Measurements from ENCODE around the gene RRP12.

Gene RRP12

GRCh38 chr10:97355571-97355975 lies 45.6 kb downstream of the RRP12 start:
- Histone ChIP-seq H3K23ac (ENCODE audit: low read depth, low read length, poor library complexity) (no peak overlapping the region), H3K9ac (ENCODE audit: low read depth, low read length, poor library complexity) (no peak overlapping the region), H2AFZ (ENCODE audit: low read length) (no peak overlapping the region), H3K9me3 (replicated peaks in 1 of 2; ENCODE audit: control insufficient read depth in 2 of 2, insufficient read depth in 1 of 2, low read depth in 1 of 2, low read length in 2 of 2) (no peaks in the 10 kb centered on the region), H3K27ac (replicated peaks; ENCODE audit: low read length) (no peak overlapping the region), H4K91ac (ENCODE audit: low read depth, low read length, poor library complexity) (no peak overlapping the region), H3K36me3 (replicated peaks in 1 of 2; ENCODE audit: control insufficient read depth in 2 of 2, insufficient read depth in 2 of 2, low read length in 2 of 2) (peaks cover 24 to 54% of the 10 kb centered on the region in 2 donors), H2BK15ac (ENCODE audit: low read length) (no peak overlapping the region), H2BK120ac (ENCODE audit: low read depth, low read length) (no peak overlapping the region), H3K27me3 (ENCODE audit: control insufficient read depth in 3 of 3, insufficient read depth in 3 of 3, low read depth in 1 of 3, low read length in 3 of 3) (no peaks in the 10 kb centered on the region), H4K8ac (ENCODE audit: low read depth, low read length) (no peak overlapping the region), H3K4me1 (ENCODE audit: control insufficient read depth in 2 of 2, insufficient read depth in 1 of 2, low read depth in 1 of 2, low read length in 2 of 2) (no peaks in the 10 kb centered on the region), H3K4me3 (ENCODE audit: low read length in 2 of 2) (no peak overlapping the region), H3K79me1 (ENCODE audit: low read depth, low read length) (peaks cover 3% of the 10 kb centered on the region), H3K4me2 (ENCODE audit: insufficient read depth, low read length, poor library complexity, severe bottlenecking) (no peak overlapping the region), H3K18ac (ENCODE audit: low read length) (no peak overlapping the region), H3K14ac (ENCODE audit: low read length) (no peak overlapping the region), H2BK5ac (ENCODE audit: low read length) (no peak overlapping the region), H3K4ac (ENCODE audit: low read length) (no peak overlapping the region), H2AK5ac (ENCODE audit: low read depth, low read length) (no peak overlapping the region), H2BK12ac (ENCODE audit: low read length) (no peak overlapping the region)
- no CpG with 5 or more reads among the region's 5 CpGs for WGBS, 2 donors (ENCODE audit: extremely low coverage in 2 of 2, insufficient read length in 2 of 2, insufficient replicate concordance in 1 of 2)
- no peak for DNase-seq (ENCODE audit: low spot score)

- H3K27me3 ChIP-seq (ENCODE audit: control insufficient read depth in 3 of 3, insufficient read depth in 3 of 3, low read depth in 1 of 3, low read length in 3 of 3), result no peaks in the 10 kb centered on the region
- H3K4me1 ChIP-seq (ENCODE audit: control insufficient read depth in 2 of 2, insufficient read depth in 1 of 2, low read depth in 1 of 2, low read length in 2 of 2), result no peaks in the 10 kb centered on the region
- H2AK5ac ChIP-seq (ENCODE audit: low read depth, low read length), result no peak overlapping the region
- DNase-seq (ENCODE audit: low spot score), result no peak
- H3K9ac ChIP-seq (ENCODE audit: low read depth, low read length, poor library complexity), result no peak overlapping the region
- WGBS, 2 donors (ENCODE audit: extremely low coverage in 2 of 2, insufficient read length in 2 of 2, insufficient replicate concordance in 1 of 2), result no CpG with 5 or more reads among the region's 4 CpGs
- H3K27ac ChIP-seq (replicated peaks; ENCODE audit: low read length), result no peak overlapping the region
- no peak overlapping the region for H3K4me3 ChIP-seq (ENCODE audit: low read length in 2 of 2)
- no peak overlapping the region for H2BK5ac ChIP-seq (ENCODE audit: low read length)
- H2BK15ac ChIP-seq (ENCODE audit: low read length), result no peak overlapping the region
- H3K18ac ChIP-seq (ENCODE audit: low read length), result no peak overlapping the region
- H3K4me2 ChIP-seq (ENCODE audit: insufficient read depth, low read length, poor library complexity, severe bottlenecking), result no peak overlapping the region
- H4K8ac ChIP-seq (ENCODE audit: low read depth, low read length), result no peak overlapping the region
- H2BK12ac ChIP-seq (ENCODE audit: low read length), result no peak overlapping the region
- H4K91ac ChIP-seq (ENCODE audit: low read depth, low read length, poor library complexity), result no peak overlapping the region
- no peaks in the 10 kb centered on the region for H3K9me3 ChIP-seq (replicated peaks in 1 of 2; ENCODE audit: control insufficient read depth in 2 of 2, insufficient read depth in 1 of 2, low read depth in 1 of 2, low read length in 2 of 2)
- no peak overlapping the region for H3K4ac ChIP-seq (ENCODE audit: low read length)
- H3K79me1 ChIP-seq (ENCODE audit: low read depth, low read length), result peaks cover 3% of the 10 kb centered on the region
- H3K36me3 ChIP-seq (replicated peaks in 1 of 2; ENCODE audit: control insufficient read depth in 2 of 2, insufficient read depth in 2 of 2, low read length in 2 of 2), result peaks cover 18 to 38% of the 10 kb centered on the region in 2 donors
- no peak overlapping the region for H3K14ac ChIP-seq (ENCODE audit: low read length)
- H2BK120ac ChIP-seq (ENCODE audit: low read depth, low read length), result no peak overlapping the region
- H2AFZ ChIP-seq (ENCODE audit: low read length), result no peak overlapping the region
- no peak overlapping the region for H3K23ac ChIP-seq (ENCODE audit: low read depth, low read length, poor library complexity)
Measured at GRCh38 chr10:97353945-97354344, 47.2 kb downstream of the RRP12 start.

GRCh38 chr10:97349752-97350513 lies 51.2 kb downstream of the RRP12 start:
- no CpG with 5 or more reads among the region's 12 CpGs for WGBS, 2 donors (ENCODE audit: extremely low coverage in 2 of 2, insufficient read length in 2 of 2, insufficient replicate concordance in 1 of 2)

GRCh38 chr10:97347317-97347716 lies 53.8 kb downstream of the RRP12 start:
- no peak overlapping the region for H2AFZ ChIP-seq (ENCODE audit: low read length)
- no CpG with 5 or more reads among the region's 4 CpGs for WGBS, 2 donors (ENCODE audit: extremely low coverage in 2 of 2, insufficient read length in 2 of 2, insufficient replicate concordance in 1 of 2)
- peaks cover 0 to 4% of the 10 kb centered on the region in 2 donors for H3K36me3 ChIP-seq (replicated peaks in 1 of 2; ENCODE audit: control insufficient read depth in 2 of 2, insufficient read depth in 2 of 2, low read length in 2 of 2)
- H3K27ac ChIP-seq (replicated peaks; ENCODE audit: low read length), result no peak overlapping the region
- no peaks in the 10 kb centered on the region for H3K4me1 ChIP-seq (ENCODE audit: control insufficient read depth in 2 of 2, insufficient read depth in 1 of 2, low read depth in 1 of 2, low read length in 2 of 2)
- H3K23ac ChIP-seq (ENCODE audit: low read depth, low read length, poor library complexity), result no peak overlapping the region
- no peak overlapping the region for H4K8ac ChIP-seq (ENCODE audit: low read depth, low read length)
- no peak overlapping the region for H3K18ac ChIP-seq (ENCODE audit: low read length)
- no peaks in the 10 kb centered on the region for H3K27me3 ChIP-seq (ENCODE audit: control insufficient read depth in 3 of 3, insufficient read depth in 3 of 3, low read depth in 1 of 3, low read length in 3 of 3)
- H2BK12ac ChIP-seq (ENCODE audit: low read length), result no peak overlapping the region
- DNase-seq (ENCODE audit: low spot score), result no peak
- no peak overlapping the region for H3K4me2 ChIP-seq (ENCODE audit: insufficient read depth, low read length, poor library complexity, severe bottlenecking)
- H2BK15ac ChIP-seq (ENCODE audit: low read length), result no peak overlapping the region
- H2BK5ac ChIP-seq (ENCODE audit: low read length), result no peak overlapping the region
- H3K79me1 ChIP-seq (ENCODE audit: low read depth, low read length), result no peaks in the 10 kb centered on the region
- no peak overlapping the region for H3K4ac ChIP-seq (ENCODE audit: low read length)
- no peak overlapping the region for H4K91ac ChIP-seq (ENCODE audit: low read depth, low read length, poor library complexity)
- H2BK120ac ChIP-seq (ENCODE audit: low read depth, low read length), result no peak overlapping the region
- H3K9ac ChIP-seq (ENCODE audit: low read depth, low read length, poor library complexity), result no peak overlapping the region
- H3K9me3 ChIP-seq (replicated peaks in 1 of 2; ENCODE audit: control insufficient read depth in 2 of 2, insufficient read depth in 1 of 2, low read depth in 1 of 2, low read length in 2 of 2), result no peaks in the 10 kb centered on the region
- H3K4me3 ChIP-seq (ENCODE audit: low read length in 2 of 2), result no peak overlapping the region
- no peak overlapping the region for H3K14ac ChIP-seq (ENCODE audit: low read length)
- H2AK5ac ChIP-seq (ENCODE audit: low read depth, low read length), result no peak overlapping the region

More at GRCh38 chr10:97349752-97350513, 51.2 kb downstream of the RRP12 start:
- H3K23ac ChIP-seq (ENCODE audit: low read depth, low read length, poor library complexity), result no peak overlapping the region
- H2BK120ac ChIP-seq (ENCODE audit: low read depth, low read length), result no peak overlapping the region
- H3K14ac ChIP-seq (ENCODE audit: low read length), result no peak overlapping the region
- peaks cover 4 to 7% of the 10 kb centered on the region in 2 donors for H3K36me3 ChIP-seq (replicated peaks in 1 of 2; ENCODE audit: control insufficient read depth in 2 of 2, insufficient read depth in 2 of 2, low read length in 2 of 2)
- H2AFZ ChIP-seq (ENCODE audit: low read length), result no peak overlapping the region
- no peak overlapping the region for H3K4ac ChIP-seq (ENCODE audit: low read length)
- H3K27me3 ChIP-seq (ENCODE audit: control insufficient read depth in 3 of 3, insufficient read depth in 3 of 3, low read depth in 1 of 3, low read length in 3 of 3), result no peaks in the 10 kb centered on the region
- H3K4me2 ChIP-seq (ENCODE audit: insufficient read depth, low read length, poor library complexity, severe bottlenecking), result no peak overlapping the region
- DNase-seq (ENCODE audit: low spot score), result no peak
- H3K9me3 ChIP-seq (replicated peaks in 1 of 2; ENCODE audit: control insufficient read depth in 2 of 2, insufficient read depth in 1 of 2, low read depth in 1 of 2, low read length in 2 of 2), result no peaks in the 10 kb centered on the region
- H3K18ac ChIP-seq (ENCODE audit: low read length), result no peak overlapping the region
- no peak overlapping the region for H3K4me3 ChIP-seq (ENCODE audit: low read length in 2 of 2)
- no peak overlapping the region for H4K91ac ChIP-seq (ENCODE audit: low read depth, low read length, poor library complexity)
- no peak overlapping the region for H3K9ac ChIP-seq (ENCODE audit: low read depth, low read length, poor library complexity)
- H3K4me1 ChIP-seq (ENCODE audit: control insufficient read depth in 2 of 2, insufficient read depth in 1 of 2, low read depth in 1 of 2, low read length in 2 of 2), result no peaks in the 10 kb centered on the region
- no peak overlapping the region for H2BK15ac ChIP-seq (ENCODE audit: low read length)
- H2AK5ac ChIP-seq (ENCODE audit: low read depth, low read length), result no peak overlapping the region
- no peak overlapping the region for H3K27ac ChIP-seq (replicated peaks; ENCODE audit: low read length)
- H2BK5ac ChIP-seq (ENCODE audit: low read length), result no peak overlapping the region
- no peak overlapping the region for H4K8ac ChIP-seq (ENCODE audit: low read depth, low read length)
- no peak overlapping the region for H2BK12ac ChIP-seq (ENCODE audit: low read length)
- H3K79me1 ChIP-seq (ENCODE audit: low read depth, low read length), result no peaks in the 10 kb centered on the region
